GM18867 (cell line): ENCODE results near the gene KRTAP6-1.

ENCODE experiments used
- ATAC-seq: cut with Tn5 transposase; IDR thresholded peaks from one replicate; pipeline ENCODE4 v1.9.1; 2021; ENCODE audit warnings: mild to moderate bottlenecking, moderate library complexity; ENCODE audit not compliant: unreplicated experiment

Gene KRTAP6-1

DNA sequence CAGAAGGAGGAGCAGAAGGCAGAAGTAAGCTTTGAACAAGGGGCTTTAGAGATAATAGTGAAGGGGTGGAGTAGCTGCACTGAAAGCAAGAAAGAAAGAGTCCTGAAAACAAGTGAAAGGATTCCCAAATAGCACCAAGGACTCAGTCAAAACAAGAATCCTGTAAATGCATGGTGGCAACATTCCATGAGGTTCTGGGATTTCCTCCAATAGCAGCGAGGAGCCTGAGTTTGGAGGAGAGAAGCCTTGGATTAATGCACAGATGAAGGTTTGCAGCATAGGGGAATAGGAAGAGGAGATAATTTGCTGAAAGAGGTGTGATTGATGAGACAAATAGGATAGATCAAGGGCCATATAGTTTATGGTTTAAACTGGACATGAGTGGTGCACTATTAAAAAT, 34.4 kb downstream of the KRTAP6-1 start:
- no peak for ATAC-seq

DNA sequence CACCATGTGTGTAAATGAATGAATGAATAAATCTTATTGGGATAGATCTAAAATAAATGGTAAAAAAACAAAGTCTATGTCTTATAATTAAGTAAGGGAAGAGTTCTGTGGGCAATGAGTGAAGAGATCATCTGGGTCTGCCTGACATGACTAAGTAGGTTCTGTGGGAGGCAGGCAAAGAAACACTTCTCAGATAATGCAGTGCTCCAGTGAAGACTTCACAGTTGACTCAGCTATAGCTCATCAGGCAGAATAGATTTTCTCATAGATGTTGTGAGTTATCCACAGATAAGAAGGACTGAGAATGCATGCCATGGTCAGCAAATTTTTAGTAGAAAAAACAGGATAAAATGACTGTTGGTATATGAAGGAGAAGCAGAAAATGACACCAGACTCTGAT, 36.0 kb downstream of the KRTAP6-1 start:
- no peak for ATAC-seq

DNA sequence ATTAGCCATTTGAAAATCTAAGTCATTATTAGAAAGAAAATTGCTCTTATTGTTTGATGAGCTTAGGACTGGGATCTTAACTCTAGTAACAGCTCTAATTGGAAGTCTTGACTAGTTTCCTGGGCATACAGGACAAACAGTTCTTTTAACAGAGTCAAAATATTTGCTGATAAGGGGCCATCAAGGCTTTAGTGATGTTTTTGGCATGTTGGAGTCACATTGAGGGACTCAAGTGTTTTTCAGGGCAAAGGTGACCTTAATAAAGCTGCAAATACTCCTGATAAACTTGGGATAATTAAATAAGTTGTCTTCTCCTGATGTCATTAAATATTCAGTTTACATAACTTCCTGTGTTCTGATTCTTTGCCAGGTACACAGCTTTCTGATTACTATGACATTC, 46.1 kb downstream of the KRTAP6-1 start:
- ATAC-seq: no peak

DNA sequence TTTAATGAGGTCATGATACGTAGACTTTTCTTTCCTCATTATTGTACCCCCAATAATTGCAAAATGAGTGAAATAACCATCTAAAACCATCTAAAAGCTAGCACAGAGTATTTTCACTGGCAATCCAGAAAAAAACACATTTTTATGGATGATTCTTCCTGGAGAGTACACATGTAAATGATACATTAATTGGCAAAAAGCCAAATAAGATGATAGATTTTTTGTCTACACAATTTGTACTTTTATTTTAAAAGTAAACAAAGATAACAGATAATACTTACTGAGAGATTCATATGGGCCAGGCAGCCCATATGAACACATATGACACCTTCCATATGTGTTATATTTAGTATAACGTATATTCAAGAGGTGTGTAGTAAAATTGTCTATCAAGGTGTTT, 50.1 kb downstream of the KRTAP6-1 start:
- ATAC-seq: no peak
